H9 (cell line): ENCODE data around the gene SLC25A36. TPM values are rescaled to one million over a fixed set of nuclear protein-coding genes. Genes with fewer than 3 reads are reported as not detected.

ENCODE experiments used
- DNase-seq: peaks from one replicate; pipeline ENCODE4 v3.0.0-alpha.2; 2017
- H2AFZ ChIP-seq: one replicate; pipeline ENCODE4 v1.6.1; 2013; ENCODE audit warnings: mild to moderate bottlenecking, low read length, control low read depth, moderate library complexity
- H2AK5ac ChIP-seq: 2 replicates; pipeline ENCODE4 v1.6.1; 2013; ENCODE audit warnings: low read length, control low read depth, mixed read lengths; ENCODE audit not compliant: insufficient read length
- H2BK120ac ChIP-seq: one replicate; pipeline ENCODE4 v1.6.1; 2013; ENCODE audit warnings: low read depth, mild to moderate bottlenecking, low read length, control low read depth, inconsistent platforms; ENCODE audit not compliant: poor library complexity, severe bottlenecking
- H2BK12ac ChIP-seq: 2 replicates; pipeline ENCODE4 v1.6.1; 2013; ENCODE audit warnings: low read length, control low read depth, mixed read lengths, low read depth; ENCODE audit not compliant: insufficient read length
- H2BK15ac ChIP-seq: 2 replicates; pipeline ENCODE4 v1.6.1; 2013; ENCODE audit warnings: low read depth, low read length, control low read depth
- H2BK20ac ChIP-seq: one replicate; pipeline ENCODE4 v1.6.1; 2013; ENCODE audit warnings: low read depth, mild to moderate bottlenecking, low read length, control low read depth, inconsistent platforms; ENCODE audit not compliant: poor library complexity, severe bottlenecking
- H2BK5ac ChIP-seq: 2 replicates; pipeline ENCODE4 v1.6.1; 2013; ENCODE audit warnings: low read length, control low read depth, mixed read lengths; ENCODE audit not compliant: insufficient read length
- H3K14ac ChIP-seq: 2 replicates; pipeline ENCODE4 v1.6.1; 2013; ENCODE audit warnings: low read length, control low read depth; ENCODE audit not compliant: insufficient read depth
- H3K18ac ChIP-seq: 2 replicates; pipeline ENCODE4 v1.6.1; 2013; ENCODE audit warnings: low read depth, mild to moderate bottlenecking, mixed read lengths, low read length, control low read depth; ENCODE audit not compliant: insufficient read length
- H3K23ac ChIP-seq: 2 replicates; pipeline ENCODE4 v1.6.1; 2013; ENCODE audit warnings: low read length, control low read depth, mixed read lengths, low read depth; ENCODE audit not compliant: insufficient read length
- H3K23me2 ChIP-seq: 2 replicates; pipeline ENCODE4 v1.6.1; 2013; ENCODE audit warnings: low read depth, mild to moderate bottlenecking, mixed read lengths, low read length, control low read depth; ENCODE audit not compliant: insufficient read length, poor library complexity, severe bottlenecking
- H3K27ac ChIP-seq: 2 replicates; pipeline ENCODE4 v1.5.1; 2013; ENCODE audit warnings: low read length, control low read depth, mixed read lengths, low read depth; ENCODE audit not compliant: insufficient read length
- H3K27me3 ChIP-seq: 2 replicates; pipeline ENCODE4 v1.6.1; 2013; ENCODE audit warnings: low read length, control low read depth, inconsistent platforms; ENCODE audit not compliant: insufficient read depth
- H3K4ac ChIP-seq: 2 replicates; pipeline ENCODE4 v1.6.1; 2013; ENCODE audit warnings: low read depth, mild to moderate bottlenecking, control low read depth, inconsistent platforms, low read length, moderate library complexity
- H3K4me1 ChIP-seq: 2 replicates; pipeline ENCODE4 v1.6.1; 2013; ENCODE audit warnings: low read length, control low read depth, inconsistent platforms; ENCODE audit not compliant: insufficient read depth
- H3K4me2 ChIP-seq: 2 replicates; pipeline ENCODE4 v1.6.1; 2013; ENCODE audit warnings: low read length, control low read depth, mixed read lengths; ENCODE audit not compliant: insufficient read length, insufficient read depth
- H3K56ac ChIP-seq: 2 replicates; pipeline ENCODE4 v1.6.1; 2013; ENCODE audit warnings: low read depth, mild to moderate bottlenecking, mixed read lengths, low read length, control low read depth; ENCODE audit not compliant: insufficient read length
- H3K79me1 ChIP-seq: 2 replicates; pipeline ENCODE4 v1.6.1; 2013; ENCODE audit warnings: low read depth, mild to moderate bottlenecking, moderate library complexity, low read length, control low read depth, inconsistent platforms; ENCODE audit not compliant: insufficient read depth, poor library complexity, severe bottlenecking
- H3K79me2 ChIP-seq: 2 replicates; pipeline ENCODE4 v1.6.1; 2013; ENCODE audit warnings: low read length, control low read depth, inconsistent platforms; ENCODE audit not compliant: insufficient read depth
- H3K9ac ChIP-seq: 2 replicates; pipeline ENCODE4 v1.6.1; 2013; ENCODE audit warnings: low read length, control low read depth, mixed read lengths; ENCODE audit not compliant: insufficient read length; ENCODE audit errors: extremely low read depth
- H3K9me3 ChIP-seq: one replicate; pipeline ENCODE4 v1.6.1; 2013; ENCODE audit warnings: low read depth, low read length, inconsistent platforms; ENCODE audit not compliant: control insufficient read depth
- H3T11ph ChIP-seq: one replicate; pipeline ENCODE4 v1.6.1; 2013; ENCODE audit warnings: mild to moderate bottlenecking, low read length, control low read depth, inconsistent platforms
- H4K20me1 ChIP-seq: one replicate; pipeline ENCODE4 v1.6.1; 2013; ENCODE audit not compliant: control insufficient read depth, insufficient read length, insufficient read depth
- H4K5ac ChIP-seq: 2 replicates; pipeline ENCODE4 v1.6.1; 2013; ENCODE audit warnings: low read depth, mild to moderate bottlenecking, mixed read lengths, low read length, control low read depth; ENCODE audit not compliant: insufficient read length
- H4K8ac ChIP-seq: replicated peaks from 2 replicates; pipeline ENCODE4 v1.6.1; 2013; ENCODE audit warnings: low read length, control low read depth, mixed read lengths, low read depth; ENCODE audit not compliant: insufficient read length
- H4K91ac ChIP-seq: 2 replicates; pipeline ENCODE4 v1.6.1; 2013; ENCODE audit warnings: low read depth, mild to moderate bottlenecking, moderate library complexity, mixed read lengths, low read length, control low read depth; ENCODE audit not compliant: insufficient read length
- H3K27ac Mint-ChIP-seq, 3 experiments: 2 replicates in 2 of 3; 3 replicates in 1 of 3; pipeline ENCODE4 v1.8.0; 2020 to 2021; ENCODE audit warnings: mixed read lengths in 3 of 3, mild to moderate bottlenecking in 1 of 3, moderate library complexity in 1 of 3
- H3K27me3 Mint-ChIP-seq: 2 replicates; pipeline ENCODE4 v1.8.0; 2021; ENCODE audit warnings: low read depth, mild to moderate bottlenecking, moderate library complexity, mixed read lengths
- H3K36me3 Mint-ChIP-seq, 3 experiments: 2 replicates in 2 of 3; 3 replicates in 1 of 3; pipeline ENCODE4 v1.8.0; 2020 to 2021; ENCODE audit warnings: low read depth in 3 of 3, mixed read lengths in 3 of 3; ENCODE audit not compliant: insufficient read depth in 1 of 3
- H3K4me1 Mint-ChIP-seq, 2 experiments: 2 replicates each; pipeline ENCODE4 v1.8.0; 2020; ENCODE audit warnings: mixed read lengths in 2 of 2
- H3K4me3 Mint-ChIP-seq, 2 experiments: 2 replicates in 1 of 2; 3 replicates in 1 of 2; pipeline ENCODE4 v1.8.0; 2020 to 2021; ENCODE audit warnings: mild to moderate bottlenecking in 2 of 2, mixed read lengths in 2 of 2, moderate library complexity in 1 of 2
- H3K9me3 Mint-ChIP-seq, 2 experiments: 2 replicates in 1 of 2; 3 replicates in 1 of 2; pipeline ENCODE4 v1.8.0; 2020; ENCODE audit warnings: mild to moderate bottlenecking in 2 of 2, mixed read lengths in 2 of 2, moderate library complexity in 1 of 2
- CTCF ChIP-seq: fragments of 200-600 bp; sonication (generic); conservative IDR thresholded peaks from 3 replicates; pipeline ENCODE4 v1.8.0; 2021; ENCODE audit warnings: antibody characterized with exemption, mild to moderate bottlenecking
- WGBS: extraction: QIAGEN DNeasy Blood & Tissue Kit; methylation state at CpG from one replicate; pipeline ENCODE4 v1.1.7; 2013; ENCODE audit warnings: missing lambda C conversion rate, low lambda C conversion rate, mixed read lengths; ENCODE audit not compliant: insufficient read length; ENCODE audit errors: extremely low coverage; 5-methylcytosine and 5-hydroxymethylcytosine counted together
- total RNA-seq: library from RNA; stranded (reverse); gene quantifications from 2 replicates; pipeline ENCODE4 v1.2.1, GENCODE V29; 2021

The SLC25A36 gene
- total RNA-seq, 1 experiment from 2014 or later, result 70.0 TPM

DNA sequence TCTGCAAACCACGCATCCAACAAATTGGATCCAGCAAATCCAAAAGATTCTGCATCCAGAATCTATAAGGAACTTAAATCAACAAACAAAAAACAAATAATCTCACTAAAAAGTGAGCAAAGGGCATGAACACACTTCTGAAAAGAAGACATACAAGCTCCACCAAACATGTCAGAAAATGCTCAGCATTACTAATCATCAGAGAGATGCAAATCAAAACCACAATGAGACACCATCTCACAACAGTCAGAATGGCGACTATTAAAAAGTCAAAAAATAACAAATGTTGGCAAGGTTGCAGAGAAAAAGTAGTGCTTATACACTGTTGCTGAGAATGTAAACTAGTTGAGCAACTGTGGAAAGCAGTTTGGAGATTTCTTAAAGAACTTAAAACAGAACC is 21.6 kb upstream of the SLC25A36 start:
- H3K4me1 ChIP-seq, result no peaks in the 10 kb centered on the region
- no peak overlapping the region for H2BK15ac ChIP-seq
- H4K20me1 ChIP-seq, result no peaks in the 10 kb centered on the region
- no peak for TF ChIP-seq CTCF
- no peak overlapping the region for H2AK5ac ChIP-seq
- H3K4me2 ChIP-seq, result no peak overlapping the region
- no peak for DNase-seq
- H3K27ac ChIP-seq, result no peak overlapping the region
- no peak overlapping the region for H3K14ac ChIP-seq
- H3K4me1 Mint-ChIP-seq, result no peaks in the 10 kb centered on the region
- H3T11ph ChIP-seq, result no peak overlapping the region
- no peak overlapping the region for H3K4me3 Mint-ChIP-seq
- no peak overlapping the region for H2BK5ac ChIP-seq
- H3K23me2 ChIP-seq, result no peaks in the 10 kb centered on the region
- no peak overlapping the region for H4K8ac ChIP-seq
- H3K27me3 Mint-ChIP-seq, result peaks cover 27% of the 10 kb centered on the region
- H2BK20ac ChIP-seq, result no peak overlapping the region
- H3K79me1 ChIP-seq, result no peaks in the 10 kb centered on the region
- no CpG with 5 or more reads among the region's 2 CpGs for WGBS
- no peaks in the 10 kb centered on the region for H3K79me2 ChIP-seq
- H3K18ac ChIP-seq, result no peak overlapping the region
- H3K9me3 ChIP-seq, result no peaks in the 10 kb centered on the region
- H2AFZ ChIP-seq, result no peak overlapping the region
- no peaks in the 10 kb centered on the region; the same call in 1 of the 2 replicates for H3K27me3 ChIP-seq
- no peak overlapping the region for H2BK12ac ChIP-seq
- no peak overlapping the region for H4K5ac ChIP-seq
- H4K91ac ChIP-seq, result no peak overlapping the region
- H3K4ac ChIP-seq, result no peak overlapping the region
- no peaks in the 10 kb centered on the region for H3K9me3 Mint-ChIP-seq
- H3K56ac ChIP-seq, result no peak overlapping the region
- H3K27ac Mint-ChIP-seq, result no peak overlapping the region
- H3K36me3 Mint-ChIP-seq, result no peaks in the 10 kb centered on the region
- H3K9ac ChIP-seq, result no peak overlapping the region
- H3K23ac ChIP-seq, result no peak overlapping the region
- no peak overlapping the region for H2BK120ac ChIP-seq
